OCI-LY3 (cell line): ENCODE measurements around the gene HJURP.

Source experiments
- H2AFZ ChIP-seq: fragments of 200-600, 300-600 bp; shearing (Covaris generic); 2 replicates; pipeline ENCODE4 v1.6.0; 2014; ENCODE audit warnings: antibody characterized with exemption, low read depth, low read length
- H3K27ac ChIP-seq: fragments of 200-600, 300-600 bp; sonication (generic); 2 replicates; pipeline ENCODE4 v1.5.1; 2014; ENCODE audit warnings: mild to moderate bottlenecking, low read length, moderate library complexity, mixed read lengths
- H3K27me3 ChIP-seq: fragments of 200-600, 300-600 bp; sonication (generic); 2 replicates; pipeline ENCODE4 v1.6.1; 2014; ENCODE audit warnings: low read depth, low read length, mixed read lengths
- H3K36me3 ChIP-seq: fragments of 200-600, 300-600 bp; sonication (generic); replicated peaks from 2 replicates; pipeline ENCODE3; 2014; ENCODE audit warnings: low read depth, low read length, mixed read lengths
- H3K4me1 ChIP-seq: fragments of 300-600, 200-600 bp; sonication (generic); 2 replicates; pipeline ENCODE4 v1.6.1; 2014; ENCODE audit warnings: low read length, mixed read lengths
- H3K4me2 ChIP-seq: fragments of 200-600, 300-600 bp; sonication (generic); 2 replicates; pipeline ENCODE4 v1.6.1; 2014; ENCODE audit warnings: low read length, mixed read lengths
- H3K4me3 ChIP-seq: fragments of 300-600, 200-600 bp; sonication (generic); 2 replicates; pipeline ENCODE4 v1.5.1; 2014; ENCODE audit warnings: antibody characterized with exemption, mild to moderate bottlenecking, low read length, moderate library complexity
- H3K79me2 ChIP-seq: fragments of 300-600, 200-600 bp; shearing (Covaris generic); 2 replicates; pipeline ENCODE4 v1.6.1; 2014; ENCODE audit warnings: mild to moderate bottlenecking, low read length, mixed read lengths
- H3K9ac ChIP-seq: fragments of 300-600, 200-600 bp; shearing (Covaris generic); 2 replicates; pipeline ENCODE4 v1.6.0; 2014; ENCODE audit warnings: mild to moderate bottlenecking, low read length, moderate library complexity
- H3K9me3 ChIP-seq: fragments of 200-600, 300-600 bp; shearing (Covaris generic); 2 replicates; pipeline ENCODE4 v1.6.1; 2014; ENCODE audit warnings: low read length, mixed read lengths; ENCODE audit not compliant: insufficient read depth
- H4K20me1 ChIP-seq: fragments of 200-600, 300-600 bp; sonication (generic); 2 replicates; pipeline ENCODE4 v1.6.1; 2016; ENCODE audit warnings: low read length, mixed read lengths; ENCODE audit not compliant: insufficient read depth
- EZH2phosphoT487 ChIP-seq: fragments of 200-600 bp; shearing (Covaris generic); IDR thresholded peaks from 2 replicates; pipeline ENCODE4 v1.6.1; 2018; ENCODE audit warnings: antibody characterized with exemption, mixed run types, low read depth
- TF ChIP-seq, protein P1 (sequence below): fragments of 200-600, 300-600 bp; sonication (generic); IDR thresholded peaks from 2 replicates; pipeline ENCODE4 v1.5.1; 2014; ENCODE audit warnings: antibody characterized with exemption, low read length, low read depth

HJURP gene

DNA sequence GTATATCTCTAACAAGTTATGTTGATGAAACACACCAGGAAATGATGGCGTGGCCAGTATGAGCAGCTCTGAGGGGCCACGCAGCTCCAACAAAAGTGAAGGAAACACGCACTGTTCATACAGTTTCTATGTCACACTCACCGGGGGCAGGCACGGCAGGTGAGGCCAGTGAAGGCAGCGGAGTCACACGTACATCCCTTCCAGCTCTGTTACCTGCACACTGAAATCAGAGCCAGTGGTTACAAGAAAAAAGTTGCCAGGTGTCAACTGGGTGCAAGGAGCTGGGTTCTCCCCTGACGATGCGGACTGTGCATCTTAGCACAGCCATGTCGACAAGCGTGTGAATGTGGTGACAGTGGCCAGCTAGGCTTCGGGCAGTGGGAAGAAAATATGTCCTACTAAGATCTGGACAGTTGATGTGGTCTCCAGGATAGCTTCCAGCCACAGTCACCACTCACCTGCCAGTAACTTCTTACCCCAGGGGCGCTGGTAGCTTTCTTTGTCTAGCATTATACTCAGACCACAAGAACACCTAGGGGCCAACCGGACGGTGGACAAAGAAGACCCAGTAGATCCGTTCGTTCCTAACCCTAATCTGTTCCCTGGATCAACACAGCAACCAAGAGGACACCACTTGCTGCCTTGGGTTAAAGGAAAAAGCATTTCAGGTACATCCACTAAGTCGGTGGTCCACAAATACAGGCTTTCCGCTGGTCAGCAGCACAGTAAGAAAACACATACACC, 10.1 kb downstream of the HJURP start:
- H3K36me3 ChIP-seq: peaks cover 84% of the 10 kb centered on the region
- peaks cover 11% of the 10 kb centered on the region for H3K4me1 ChIP-seq
- peaks cover 78% of the 10 kb centered on the region for H3K79me2 ChIP-seq
- no peak overlapping the region for H3K4me2 ChIP-seq
- no peak overlapping the region for H2AFZ ChIP-seq
- peaks cover 26% of the 10 kb centered on the region for H4K20me1 ChIP-seq
- H3K27ac ChIP-seq: no peak overlapping the region
- no peaks in the 10 kb centered on the region for H3K9me3 ChIP-seq
- TF ChIP-seq, protein P1, sequence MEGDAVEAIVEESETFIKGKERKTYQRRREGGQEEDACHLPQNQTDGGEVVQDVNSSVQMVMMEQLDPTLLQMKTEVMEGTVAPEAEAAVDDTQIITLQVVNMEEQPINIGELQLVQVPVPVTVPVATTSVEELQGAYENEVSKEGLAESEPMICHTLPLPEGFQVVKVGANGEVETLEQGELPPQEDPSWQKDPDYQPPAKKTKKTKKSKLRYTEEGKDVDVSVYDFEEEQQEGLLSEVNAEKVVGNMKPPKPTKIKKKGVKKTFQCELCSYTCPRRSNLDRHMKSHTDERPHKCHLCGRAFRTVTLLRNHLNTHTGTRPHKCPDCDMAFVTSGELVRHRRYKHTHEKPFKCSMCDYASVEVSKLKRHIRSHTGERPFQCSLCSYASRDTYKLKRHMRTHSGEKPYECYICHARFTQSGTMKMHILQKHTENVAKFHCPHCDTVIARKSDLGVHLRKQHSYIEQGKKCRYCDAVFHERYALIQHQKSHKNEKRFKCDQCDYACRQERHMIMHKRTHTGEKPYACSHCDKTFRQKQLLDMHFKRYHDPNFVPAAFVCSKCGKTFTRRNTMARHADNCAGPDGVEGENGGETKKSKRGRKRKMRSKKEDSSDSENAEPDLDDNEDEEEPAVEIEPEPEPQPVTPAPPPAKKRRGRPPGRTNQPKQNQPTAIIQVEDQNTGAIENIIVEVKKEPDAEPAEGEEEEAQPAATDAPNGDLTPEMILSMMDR: no peak
- TF ChIP-seq EZH2phosphoT487: no peak
- H3K27me3 ChIP-seq: no peaks in the 10 kb centered on the region
- no peak overlapping the region for H3K4me3 ChIP-seq
- no peak overlapping the region for H3K9ac ChIP-seq

DNA sequence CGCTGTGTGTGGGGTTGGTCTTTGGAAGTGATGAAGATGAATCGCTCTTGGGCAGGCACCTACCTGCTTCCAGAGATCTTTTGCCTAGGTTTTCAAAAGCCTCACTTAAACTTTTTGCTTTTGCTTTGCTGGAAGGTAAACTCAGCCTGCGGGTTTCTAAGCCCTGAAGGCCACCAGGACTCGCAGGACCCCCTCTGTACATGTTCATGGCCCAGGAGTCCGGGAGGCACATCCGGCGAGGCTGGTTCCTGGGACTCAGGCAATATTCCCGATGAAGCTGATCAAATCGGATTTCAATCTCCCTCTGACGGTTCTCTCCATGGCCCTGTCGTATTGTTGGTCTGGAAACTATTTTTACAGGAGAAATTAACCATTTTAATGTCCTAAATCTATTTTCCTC, 13.2 kb downstream of the HJURP start:
- Histone ChIP-seq H2AFZ (no peak overlapping the region), H3K27me3 (no peaks in the 10 kb centered on the region), H3K27ac (no peak overlapping the region), H3K4me1 (peaks cover 4% of the 10 kb centered on the region), H4K20me1 (peaks cover 41% of the 10 kb centered on the region), H3K4me2 (no peak overlapping the region), H3K36me3 (peaks cover 85% of the 10 kb centered on the region), H3K79me2 (peaks cover 78% of the 10 kb centered on the region), H3K4me3 (no peak overlapping the region), H3K9me3 (no peaks in the 10 kb centered on the region), H3K9ac (no peak overlapping the region)
- no peak for TF ChIP-seq EZH2phosphoT487
- TF ChIP-seq, protein P1: no peak

DNA sequence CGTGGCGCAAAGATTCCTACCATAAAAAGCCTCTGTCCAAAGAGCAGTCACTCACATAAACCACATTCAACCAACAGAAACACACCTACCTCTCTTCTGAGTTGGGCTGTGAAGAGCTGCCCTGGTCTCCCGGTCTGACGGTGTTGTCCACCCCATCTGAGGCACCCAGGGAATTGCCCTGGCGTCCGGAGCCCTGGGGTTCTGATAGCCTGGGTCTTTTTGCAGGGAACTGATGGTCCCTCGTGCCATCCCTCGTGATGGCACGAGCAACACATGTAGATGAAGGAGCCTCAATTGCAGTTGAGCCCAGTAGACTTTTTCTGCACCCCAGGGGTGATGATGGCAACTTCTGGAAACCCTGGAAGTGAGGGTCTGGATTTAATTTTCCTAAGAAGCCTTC, 13.8 kb downstream of the HJURP start:
- Histone ChIP-seq H2AFZ (no peak overlapping the region), H3K4me2 (no peak overlapping the region), H3K36me3 (peaks cover 88% of the 10 kb centered on the region), H3K27me3 (no peaks in the 10 kb centered on the region), H3K9me3 (no peaks in the 10 kb centered on the region), H3K4me1 (no peaks in the 10 kb centered on the region), H3K9ac (no peak overlapping the region), H3K27ac (no peak overlapping the region), H3K4me3 (no peak overlapping the region), H3K79me2 (peaks cover 81% of the 10 kb centered on the region), H4K20me1 (peaks cover 41% of the 10 kb centered on the region)
- TF ChIP-seq EZH2phosphoT487: no peak

DNA sequence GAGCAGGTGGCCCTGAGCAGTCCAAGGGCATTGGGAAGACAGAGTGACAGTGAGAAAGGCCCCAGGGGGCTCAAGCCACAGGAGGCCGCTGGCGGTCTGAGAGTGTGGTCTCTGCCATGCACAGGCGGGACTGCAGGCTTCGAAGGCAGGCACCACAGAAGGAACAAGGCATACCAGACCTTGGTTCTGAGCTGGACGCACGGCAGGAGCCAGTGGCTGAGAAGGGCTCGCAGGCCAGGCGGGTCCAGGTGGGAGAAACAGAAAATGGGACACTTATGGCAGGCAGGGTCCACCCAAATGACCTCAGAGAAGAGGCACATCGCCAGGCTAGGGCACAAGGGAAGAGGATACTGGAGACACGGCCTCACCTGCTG, 14.9 kb downstream of the HJURP start:
- H3K36me3 ChIP-seq: peaks cover 86% of the 10 kb centered on the region
- H3K79me2 ChIP-seq: peaks cover 81% of the 10 kb centered on the region
- H2AFZ ChIP-seq: no peak overlapping the region
- no peak for TF ChIP-seq EZH2phosphoT487
- no peaks in the 10 kb centered on the region for H3K27me3 ChIP-seq
- H3K9me3 ChIP-seq: no peaks in the 10 kb centered on the region
- no peak overlapping the region for H3K4me2 ChIP-seq
- no peak overlapping the region for H3K9ac ChIP-seq
- no peak overlapping the region for H3K4me3 ChIP-seq
- peaks cover 44% of the 10 kb centered on the region for H4K20me1 ChIP-seq
- no peaks in the 10 kb centered on the region for H3K4me1 ChIP-seq
- no peak overlapping the region for H3K27ac ChIP-seq

DNA sequence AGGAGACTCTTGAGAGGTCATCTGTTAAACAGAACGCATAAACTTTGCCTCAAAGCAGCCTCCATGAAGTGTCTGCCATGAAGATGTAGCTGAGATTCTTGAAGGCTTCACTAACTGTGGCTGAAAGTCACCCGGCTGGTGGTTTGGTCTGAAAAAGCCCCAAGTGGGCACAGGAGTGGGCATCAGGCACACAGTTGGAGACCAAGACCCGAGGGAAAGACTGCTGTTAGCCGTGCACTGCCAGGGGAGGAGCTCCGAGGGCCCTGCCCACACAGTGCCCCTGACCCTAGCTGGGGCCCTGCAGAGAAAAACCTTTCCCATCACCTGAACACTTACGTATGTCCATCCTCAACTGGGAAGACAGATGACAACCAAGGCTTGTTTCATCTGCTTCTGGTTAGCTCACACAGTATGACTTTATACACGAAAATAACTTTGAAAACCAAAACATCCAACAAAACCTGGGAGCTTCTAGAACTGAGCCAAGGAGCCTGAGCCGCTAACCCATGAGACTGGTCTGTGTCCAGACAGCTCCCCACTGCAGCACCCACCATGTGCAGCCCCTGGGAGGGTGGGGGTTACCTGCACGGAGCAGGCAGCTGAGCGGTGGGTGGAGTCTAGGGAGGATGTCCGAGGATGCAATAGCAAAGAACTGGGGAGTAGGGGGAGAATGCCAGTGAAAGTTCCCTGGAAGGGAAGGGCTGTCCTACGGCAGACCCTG, 15.4 kb downstream of the HJURP start:
- Histone ChIP-seq H3K4me1 (no peaks in the 10 kb centered on the region), H3K79me2 (peaks cover 76% of the 10 kb centered on the region), H3K9me3 (no peaks in the 10 kb centered on the region), H3K4me2 (no peak overlapping the region), H3K27ac (no peak overlapping the region), H3K9ac (no peak overlapping the region), H3K4me3 (no peak overlapping the region), H2AFZ (no peak overlapping the region), H4K20me1 (peaks cover 44% of the 10 kb centered on the region), H3K27me3 (no peaks in the 10 kb centered on the region), H3K36me3 (peaks cover 86% of the 10 kb centered on the region)
- TF ChIP-seq EZH2phosphoT487: no peak
- TF ChIP-seq, protein P1: no peak
